Stomach (tissue), 9 donors: ENCODE measurements around the gene LRP10. TPM values are rescaled to one million over a fixed set of nuclear protein-coding genes. Genes with fewer than 3 reads are reported as not detected.
"Not testable (repeated sequence)": the region's sequence is repeated elsewhere in the genome, so short reads cannot be mapped to it uniquely, and the experiment has no call there.

Experiments
- DNase-seq, 2 donors: peaks; one replicate each; pipeline versions ENCODE4 v3.0.0 to v3.0.0-alpha.2; 2013 to 2019
- H3K27ac ChIP-seq, 5 donors: fragments of 200-600 bp in 4 of 5; sonication (generic) in 4 of 5; one replicate each; pipeline ENCODE4 v1.5.1; 2013 to 2019; ENCODE audit warnings: mild to moderate bottlenecking in 1 of 5, moderate library complexity in 1 of 5
- H3K27me3 ChIP-seq, 3 donors: fragments of 200-600 bp; sonication (generic); one replicate each; pipeline ENCODE4 v1.5.1; 2017 to 2019; ENCODE audit warnings: mixed run types in 1 of 3
- H3K36me3 ChIP-seq, 4 donors: fragments of 200-600 bp; sonication (generic); 1 replicate in 3 of 4; 2 replicates in 1 of 4; pipeline ENCODE4 v1.5.1; 2016 to 2019
- H3K4me1 ChIP-seq, 4 donors: fragments of 200-600 bp; sonication (generic); one replicate each; pipeline ENCODE4 v1.5.1; 2016 to 2019
- H3K4me3 ChIP-seq, 4 donors: fragments of 200-600 bp; sonication (generic) in 3 of 4; one replicate each; pipeline ENCODE4 v1.5.1; 2016 to 2019; ENCODE audit warnings: mild to moderate bottlenecking in 1 of 4
- H3K9me3 ChIP-seq, 4 donors: fragments of 200-600 bp; sonication (generic); one replicate each; pipeline ENCODE4 v1.5.1; 2016 to 2019
- CTCF ChIP-seq, 7 experiments: fragments of 450-650 bp in 4 of 7; fragments of 200-600 bp in 3 of 7; sonication (generic) in 3 of 7; IDR thresholded peaks; one replicate each; pipeline ENCODE4 v1.5.1; 2016 to 2019; ENCODE audit warnings: antibody characterized with exemption in 7 of 7, control low read depth in 2 of 7, mild to moderate bottlenecking in 1 of 7
- EP300 ChIP-seq: sonication (generic); formaldehyde crosslinking; IDR thresholded peaks from one replicate; pipeline ENCODE4 v1.6.1; 2017; ENCODE audit warnings: antibody characterized with exemption
- POLR2A ChIP-seq, 4 donors: fragments of 450-650 bp; IDR thresholded peaks; one replicate each; pipeline ENCODE4 v1.6.1; 2016; ENCODE audit warnings: antibody characterized with exemption in 4 of 4, control low read depth in 2 of 4, mild to moderate bottlenecking in 1 of 4, moderate library complexity in 1 of 4
- POLR2AphosphoS5 ChIP-seq, 3 donors: sonication (generic); formaldehyde crosslinking; IDR thresholded peaks; one replicate each; pipeline ENCODE4 v1.6.1; 2016; ENCODE audit warnings: antibody characterized with exemption in 3 of 3
- WGBS, 5 donors: extraction: QIAGEN DNeasy Blood & Tissue Kit in 3 of 5; methylation state at CpG; one replicate each; pipeline versions ENCODE4 v1.1.5 to v1.1.7; 2013 to 2018; 5-methylcytosine and 5-hydroxymethylcytosine counted together
- intact Hi-C: fragments of 100-400 bp; cut with DNase I; formaldehyde crosslinking; loops from one replicate; pipeline ENCODE4 v1.15.1; 2023; ENCODE audit warnings: low total_unique reads
- polyA plus RNA-seq, 3 donors: library from polyadenylated mRNA; stranded (reverse); fragments of 200-250 nt; gene quantifications; one replicate each; pipeline ENCODE4 v1.2.3, GENCODE V29; 2013
- total RNA-seq, 5 donors: library from RNA; depleted of rRNA; stranded (reverse); fragments of >200 nt; gene quantifications; one replicate each; pipeline versions ENCODE4 v1.1.0 to v1.2.3, GENCODE V29; 2014 to 2016
- donor health status: healthy with polysubstance abuse.
- donor health status: Bipolar disorder and iron deficiency.
- donor health status: healthy.

LRP10 gene
- total and polyA plus RNA-seq, 8 donors, result 25.1 to 277 (median 63.6) TPM

GRCh38 chr14:22910916-22911315, 39.4 kb downstream of the LRP10 start:
- Histone ChIP-seq H3K9me3 (no peaks in the 10 kb centered on the region), H3K27me3 (no peaks in the 10 kb centered on the region), H3K27ac (no peak overlapping the region), H3K36me3 (peaks cover 47 to 81% (median 68%) of the 10 kb centered on the region in 4 donors), H3K4me3 (no peak overlapping the region), H3K4me1 (peaks cover 9 to 48% (median 28%) of the 10 kb centered on the region in 4 donors)
- TF ChIP-seq CTCF (IDR thresholded peaks at IDR 0.05), result no peak
- no peak for TF ChIP-seq POLR2A (IDR thresholded peaks at IDR 0.05)
- TF ChIP-seq EP300, result no peak
- no peak for TF ChIP-seq POLR2AphosphoS5 (IDR thresholded peaks at IDR 0.05)
- 82 to 91% (median 89%) methylated on average over 5 of the region's 5 CpGs for WGBS, 5 donors
- no peak for DNase-seq
- intact Hi-C loops, result no loop called here

GRCh38 chr14:22914836-22915235, 43.3 kb downstream of the LRP10 start:
- H3K9me3 ChIP-seq, H3K27me3 ChIP-seq, H3K4me3 ChIP-seq, intact Hi-C loops, DNase-seq: not testable (repeated sequence)
- Histone ChIP-seq H3K36me3 (peaks cover 9 to 44% (median 31%) of the 10 kb centered on the region in 4 donors), H3K4me1 (peaks cover 32 to 70% (median 55%) of the 10 kb centered on the region in 4 donors), H3K27ac (peak overlapping the region in 1 of 5 donors; percentile 45)
- WGBS, 5 donors, result 91 to 96% (median 94%) methylated on average over 4 of the region's 4 CpGs

GRCh38 chr14:22915886-22916521, 44.5 kb downstream of the LRP10 start:
- Histone ChIP-seq H3K9me3 (no peaks in the 10 kb centered on the region), H3K27me3 (no peaks in the 10 kb centered on the region), H3K4me1 (peaks cover 33 to 68% (median 53%) of the 10 kb centered on the region in 4 donors), H3K36me3 (peaks cover 9 to 44% (median 31%) of the 10 kb centered on the region in 4 donors), H3K27ac (peak overlapping the region in 4 of 5 donors; percentile 23 to 99 (median 52)), H3K4me3 (no peak overlapping the region)
- intact Hi-C loops, result no loop called here
- 79 to 84% (median 81%) methylated on average over 8 of the region's 8 CpGs for WGBS, 5 donors
- DNase-seq, result peak in 1 of 2 donors; percentile 31
- TF ChIP-seq POLR2A (IDR thresholded peaks at IDR 0.05) (no peak), POLR2AphosphoS5 (IDR thresholded peaks at IDR 0.05) (no peak), EP300 (no peak), CTCF (IDR thresholded peaks at IDR 0.05) (no peak)

GRCh38 chr14:22918804-22919600, 47.5 kb downstream of the LRP10 start, which contains the start of gene RBM23:
TSS of gene RBM23 (minus strand) at chr14:22919149.
- H3K27me3 ChIP-seq, result no peaks in the 10 kb centered on the region
- H3K9me3 ChIP-seq, result no peaks in the 10 kb centered on the region
- peak within 1 kb of the TSS; percentile 57 to 80 (median 66) for H3K4me3 ChIP-seq
- H3K4me1 ChIP-seq, result peaks cover 33 to 48% (median 42%) of the 10 kb centered on the region in 4 donors
- peaks cover 26 to 58% (median 47%) of the 10 kb centered on the region in 4 donors for H3K36me3 ChIP-seq
- 0 to 1% (median 0%) methylated on average over 44 to 46 of the region's 46 CpGs for WGBS, 5 donors
- no peak for TF ChIP-seq EP300
- TF ChIP-seq CTCF (IDR thresholded peaks at IDR 0.05), result no peak
- TF ChIP-seq POLR2A (IDR thresholded peaks at IDR 0.05), result peak in 2 of 4 donors; percentile 61 to 63
- peak; percentile 75 to 92 (median 91) for TF ChIP-seq POLR2AphosphoS5 (IDR thresholded peaks at IDR 0.05)
- peak; percentile 100 for DNase-seq
- H3K27ac ChIP-seq, result peak within 1 kb of the TSS; percentile 94 to 99 (median 99)
- intact Hi-C loops, result no loop called here
